ENCODE data around the gene TTPAL.

GRCh38 chr20:44532981-44533331, 57.3 kb downstream of the TTPAL start:
- TF ChIP-seq POLR2A (IDR thresholded peaks at IDR 0.05) (no peak), CTCF (IDR thresholded peaks at IDR 0.05) (no peak)

Measured in sigmoid colon (tissue), 3 donors.